Measurements from ENCODE around the gene CST1.
"Not testable (repeated sequence)": the region's sequence is repeated elsewhere in the genome, so short reads cannot be mapped to it uniquely, and the experiment has no call there.

Gene CST1, protein sequence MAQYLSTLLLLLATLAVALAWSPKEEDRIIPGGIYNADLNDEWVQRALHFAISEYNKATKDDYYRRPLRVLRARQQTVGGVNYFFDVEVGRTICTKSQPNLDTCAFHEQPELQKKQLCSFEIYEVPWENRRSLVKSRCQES

DNA sequence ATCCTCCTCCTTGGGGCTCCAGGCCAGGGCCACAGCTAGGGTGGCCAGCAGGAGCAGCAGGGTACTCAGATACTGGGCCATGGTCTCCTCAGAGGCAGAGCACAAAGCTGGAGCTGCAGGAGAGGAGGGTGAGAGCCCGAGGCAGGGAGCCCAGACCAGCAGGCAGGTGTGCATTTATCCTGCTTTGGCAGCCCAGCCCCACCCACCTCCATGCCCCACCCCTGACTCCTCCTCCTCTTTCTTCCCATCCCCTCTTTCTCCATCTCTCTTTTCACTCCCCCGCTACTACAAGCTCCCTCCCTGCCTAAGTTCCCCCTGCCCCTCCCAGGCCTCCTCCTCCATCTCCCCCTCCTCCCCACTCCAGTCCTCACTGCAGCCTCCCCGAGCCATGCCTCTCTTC is at the start of gene CST1:
Gene CST1 (minus strand): TSS at position 150 of the 400 bp plus-strand sequence. CDS start 69 bp downstream, at position 81.
- not testable (repeated sequence) for DNase-seq

DNA sequence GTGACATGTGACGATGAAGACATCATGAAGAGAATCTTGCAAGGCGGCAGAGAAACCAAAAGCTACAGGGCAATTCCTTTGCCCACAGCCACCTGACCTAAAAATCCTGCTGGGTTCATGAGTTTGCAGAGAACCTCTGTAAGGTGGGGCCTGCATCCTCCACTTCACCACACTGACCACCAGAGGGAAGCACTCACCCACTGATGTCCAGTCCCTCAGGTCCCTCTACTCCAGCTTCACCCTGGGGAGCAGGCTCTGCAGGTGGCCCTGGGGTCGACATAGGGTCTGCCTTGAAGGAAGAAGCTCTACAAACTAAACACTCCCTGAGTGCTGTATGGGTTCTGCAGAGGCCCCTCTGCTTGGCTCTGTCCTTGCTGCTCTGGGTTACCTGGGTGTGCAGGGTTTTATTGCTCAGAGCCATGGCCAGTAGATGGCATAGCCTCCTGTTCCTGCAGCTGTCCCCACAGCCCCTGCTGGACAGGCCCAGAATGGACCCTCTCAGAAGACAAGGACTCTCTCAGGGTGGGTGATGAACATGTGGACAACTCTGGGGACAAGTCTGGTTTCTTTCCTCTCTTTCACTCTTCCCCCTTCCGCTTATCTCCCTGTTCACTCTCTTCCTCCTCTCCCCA is 48.6 kb upstream of the CST1 start:
- DNase-seq: peak; percentile 46

DNA sequence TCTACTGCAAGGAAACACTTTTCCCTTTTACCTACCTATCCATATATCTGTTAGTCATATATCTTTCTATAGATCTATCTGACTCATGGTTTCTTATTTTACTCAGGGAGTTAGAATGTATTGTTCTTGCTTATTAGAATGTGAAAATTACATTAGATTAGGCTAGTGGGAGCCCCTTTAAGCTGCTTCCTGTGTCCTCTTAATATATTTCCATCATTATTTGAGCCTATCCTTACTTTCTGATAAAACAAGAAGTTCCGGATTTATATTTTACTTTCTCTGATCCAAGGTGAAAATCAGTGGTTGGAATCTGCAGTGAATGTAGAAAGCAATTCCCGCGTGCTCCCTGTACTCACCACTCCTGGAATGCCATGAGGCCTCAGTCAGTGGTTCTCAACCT is 44.8 kb upstream of the CST1 start:
- DNase-seq: no peak

DNA sequence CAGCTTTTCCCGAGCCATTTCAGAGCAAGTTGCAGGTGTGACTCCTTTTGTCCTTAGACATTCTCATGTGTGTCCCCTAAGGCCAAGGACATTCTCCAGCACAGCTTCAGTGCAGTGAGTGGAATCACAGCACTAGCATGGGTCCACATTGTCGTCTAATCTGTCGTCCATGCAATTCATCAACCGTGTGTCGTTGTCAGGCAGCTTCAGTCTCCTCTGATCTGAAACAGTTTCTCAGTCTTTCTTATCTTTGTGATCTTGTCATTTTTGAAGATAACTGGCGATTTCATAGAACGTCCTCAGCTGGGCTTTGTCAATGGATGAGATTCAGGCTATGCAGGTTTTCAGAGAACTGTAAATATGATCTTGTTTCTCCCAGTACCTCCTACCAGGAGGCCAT is 44.1 kb upstream of the CST1 start:
- no peak for DNase-seq

DNA sequence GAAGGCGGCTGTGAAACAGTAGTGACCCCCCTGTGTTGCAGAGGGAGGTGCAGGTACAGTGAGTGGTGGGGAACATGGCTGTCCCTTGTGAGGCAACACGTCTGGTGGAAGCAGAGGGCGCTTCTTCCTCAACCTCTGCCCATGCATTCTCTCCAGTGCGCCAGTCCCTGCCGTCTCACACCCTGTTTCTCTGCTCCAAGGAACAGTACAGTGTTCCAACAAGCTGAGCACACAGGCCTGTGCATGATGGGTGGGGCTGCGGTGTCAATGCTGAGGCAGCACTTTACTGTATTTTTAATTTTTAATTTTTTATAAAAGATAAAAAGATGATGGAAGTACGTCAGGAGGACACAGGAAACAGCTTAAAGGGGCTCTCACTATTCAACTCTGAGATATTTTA is 43.3 kb upstream of the CST1 start:
- DNase-seq: no peak

DNA sequence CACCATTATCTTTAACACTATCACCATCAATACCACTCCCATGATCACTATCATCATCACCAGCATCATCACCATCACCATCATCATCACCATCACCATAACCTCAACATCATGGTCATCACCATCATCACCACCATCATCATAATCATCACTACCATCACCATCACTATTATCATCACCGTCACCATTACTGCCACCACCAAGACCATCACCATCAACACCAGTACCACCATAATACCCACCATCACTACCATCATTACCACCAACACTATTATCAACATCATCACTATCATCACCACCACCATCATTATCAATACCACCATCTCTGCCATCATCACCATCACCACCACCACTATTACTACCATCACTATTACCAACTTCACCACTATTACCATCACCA is 32.7 kb upstream of the CST1 start:
- DNase-seq: no peak

DNA sequence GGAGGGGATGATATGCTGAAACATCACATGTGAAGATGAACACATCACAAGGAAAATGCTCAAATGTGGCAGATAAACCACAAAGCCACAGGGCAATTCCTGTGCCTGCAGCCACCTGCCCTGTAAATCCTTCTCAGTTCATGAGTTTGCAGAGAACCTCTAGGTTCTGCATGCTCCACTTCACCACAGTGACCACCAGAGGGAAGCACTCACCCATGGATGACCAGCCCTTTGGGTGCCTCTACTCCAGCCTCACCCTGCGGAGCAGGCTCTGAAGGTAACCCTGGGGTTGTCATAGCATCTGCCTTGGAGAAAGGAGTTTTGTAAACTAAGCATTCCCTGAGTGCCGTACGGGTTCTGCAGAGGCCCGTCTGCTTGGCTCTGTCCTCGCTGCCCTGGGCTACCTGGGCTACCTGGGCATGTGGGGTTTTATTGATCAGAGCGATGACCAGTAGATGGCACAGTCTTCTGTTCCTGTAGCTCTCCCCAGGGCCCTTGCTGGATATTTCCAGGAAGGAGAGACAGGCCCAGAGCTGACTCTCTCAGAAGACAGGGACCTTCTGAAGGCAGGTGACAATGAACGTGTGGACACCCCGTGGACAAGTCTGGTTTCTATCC is 31.7 kb upstream of the CST1 start:
- DNase-seq: peak; percentile 53

DNA sequence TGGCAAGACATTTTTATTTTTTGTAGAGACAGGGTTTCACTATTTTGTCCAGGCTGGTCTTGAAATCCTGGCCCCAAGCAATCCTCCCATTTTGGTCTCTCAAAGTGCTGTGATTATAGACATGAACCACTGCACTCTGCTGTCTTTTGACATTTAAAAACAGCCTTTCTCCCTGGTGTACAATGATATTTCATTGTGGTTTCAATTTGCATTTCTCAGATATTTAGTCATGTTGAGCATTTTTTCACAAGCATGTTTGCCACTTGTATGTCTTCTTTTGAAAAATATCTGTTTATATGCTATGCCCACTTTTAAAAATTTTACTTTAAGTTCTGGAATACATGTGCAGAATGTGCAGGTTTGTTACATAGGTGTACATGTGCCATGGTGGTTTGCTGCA is 27.9 kb upstream of the CST1 start:
- not testable (repeated sequence) for DNase-seq

DNA sequence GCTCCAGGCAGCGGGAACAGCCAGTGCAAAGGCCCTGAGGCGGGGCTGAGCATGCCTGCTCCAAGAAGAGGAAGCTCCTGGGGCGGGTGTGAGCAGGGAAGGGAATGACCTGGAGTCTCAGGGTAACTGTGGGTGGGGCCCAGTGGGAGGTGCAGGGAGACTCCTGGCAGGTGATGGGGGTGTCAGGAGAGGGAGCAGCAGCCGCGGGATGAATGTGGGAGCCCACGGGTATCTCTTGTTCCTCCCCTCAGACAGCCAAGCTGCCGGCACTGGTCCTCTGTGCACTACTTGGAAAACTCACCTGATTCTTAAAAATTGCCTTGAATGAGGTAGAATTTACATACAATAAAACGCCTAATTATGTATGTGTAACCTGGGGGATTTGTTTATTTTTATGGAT is 26.6 kb upstream of the CST1 start:
- DNase-seq: not testable (repeated sequence)

DNA sequence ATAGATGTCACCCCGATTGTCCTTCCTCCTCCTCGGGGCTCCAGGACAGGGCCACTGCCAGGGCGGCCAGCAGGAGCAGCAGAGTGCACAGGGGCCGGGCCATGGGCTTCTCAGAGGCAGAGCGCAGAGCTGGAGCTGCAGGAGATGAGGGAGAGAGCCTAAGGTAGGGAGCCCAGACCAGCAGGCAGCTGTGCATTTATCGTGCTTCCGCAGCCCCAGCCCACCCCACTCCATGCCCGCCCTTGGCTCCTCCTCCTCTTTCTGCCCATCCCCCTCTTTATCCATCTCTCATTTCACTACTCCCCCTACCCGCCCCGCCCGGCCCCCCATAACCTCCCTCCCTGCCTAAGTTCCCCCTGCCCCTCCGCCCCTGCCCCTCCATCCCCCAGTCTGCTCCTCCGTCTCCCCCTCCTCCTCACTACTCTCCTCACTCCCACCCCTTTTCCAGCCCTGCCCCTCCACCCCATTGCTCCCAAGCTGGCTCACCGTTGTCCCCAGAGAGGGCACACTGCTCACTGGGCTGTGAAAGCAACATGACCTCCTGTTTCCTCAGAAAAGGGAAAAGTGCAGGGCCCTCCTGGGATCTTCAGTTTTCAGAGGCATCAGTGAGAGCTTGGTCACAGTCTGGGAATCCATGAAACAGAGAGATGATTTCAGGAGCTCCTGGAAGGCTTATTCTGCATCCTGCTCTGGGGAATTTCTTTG is 25.5 kb upstream of the CST1 start:
- no peak for DNase-seq

DNA sequence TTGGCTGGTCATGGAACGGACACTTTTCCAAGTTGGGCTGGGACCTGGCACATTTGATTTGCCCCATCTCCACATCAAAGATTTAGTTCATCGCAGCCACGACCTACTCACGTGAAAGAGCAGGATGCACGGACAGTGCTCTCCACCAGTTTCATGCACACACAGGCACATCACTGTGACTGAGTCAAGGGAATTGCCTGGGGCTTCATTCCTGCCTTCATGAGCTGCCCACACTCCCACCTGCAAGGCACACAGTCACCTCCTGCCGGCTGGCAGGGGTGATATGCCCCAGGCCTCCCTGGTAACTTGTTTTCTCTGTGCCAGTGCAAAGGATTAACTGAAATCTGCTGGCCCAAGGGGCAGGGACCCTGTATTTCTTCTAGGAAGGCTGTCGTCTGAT is 23.3 kb upstream of the CST1 start:
- DNase-seq: no peak

DNA sequence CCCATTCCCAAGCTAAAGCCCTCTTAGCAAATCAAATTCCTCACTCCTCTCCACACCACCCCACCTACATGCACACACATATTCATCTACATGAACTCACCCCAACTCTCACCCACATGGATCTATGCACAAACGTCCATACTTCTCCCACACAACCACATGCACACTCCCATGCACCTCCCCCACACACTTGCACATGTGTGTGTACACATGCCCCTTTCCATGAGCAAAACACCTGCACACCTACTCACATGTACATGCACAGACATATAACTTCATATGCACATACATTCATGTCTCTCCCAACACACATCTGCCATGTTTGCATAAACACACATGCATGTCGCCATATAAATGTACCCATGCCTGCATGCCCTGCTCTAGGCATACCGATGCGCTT is 22.8 kb upstream of the CST1 start:
- no peak for DNase-seq

DNA sequence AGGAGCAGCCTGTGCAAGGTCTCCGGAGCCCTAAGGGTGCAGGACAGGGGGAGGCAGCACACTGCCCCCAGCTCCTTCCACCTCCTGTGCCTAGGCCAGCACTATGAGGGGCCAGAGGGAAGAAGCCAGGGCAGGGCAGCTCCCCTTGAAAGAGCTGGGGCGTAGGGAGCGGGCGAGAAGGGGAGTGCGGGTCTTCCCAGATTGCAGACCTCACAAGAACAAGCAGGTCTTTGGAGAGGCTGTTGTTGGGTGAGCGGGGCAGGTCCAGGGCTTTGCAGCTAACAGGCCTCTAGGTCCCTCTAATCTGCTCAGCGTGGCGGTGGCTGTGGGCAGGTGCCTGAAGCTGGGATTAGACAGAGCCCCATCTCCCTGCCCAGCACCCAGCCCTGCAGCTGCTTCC is 22.4 kb upstream of the CST1 start:
- no peak for DNase-seq

DNA sequence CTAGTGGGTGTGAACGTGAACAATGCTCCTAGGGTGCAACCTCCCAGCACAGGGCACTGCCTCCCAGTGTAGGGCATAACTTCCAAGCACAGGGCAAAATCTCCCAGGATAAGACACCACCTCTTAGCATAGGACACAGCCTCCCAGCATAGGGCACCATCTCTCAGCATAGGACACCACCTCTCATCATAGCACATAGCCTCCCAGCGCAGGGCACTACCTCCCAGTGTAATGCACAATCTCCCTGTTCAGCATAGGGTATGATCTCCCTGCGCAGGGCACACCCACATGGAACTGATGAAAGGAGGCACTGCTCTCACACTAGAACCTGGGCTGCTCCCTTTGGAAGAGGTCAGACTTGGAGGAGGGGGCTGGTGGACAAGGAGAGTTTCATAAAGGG is 21.3 kb upstream of the CST1 start:
- DNase-seq: no peak

DNA sequence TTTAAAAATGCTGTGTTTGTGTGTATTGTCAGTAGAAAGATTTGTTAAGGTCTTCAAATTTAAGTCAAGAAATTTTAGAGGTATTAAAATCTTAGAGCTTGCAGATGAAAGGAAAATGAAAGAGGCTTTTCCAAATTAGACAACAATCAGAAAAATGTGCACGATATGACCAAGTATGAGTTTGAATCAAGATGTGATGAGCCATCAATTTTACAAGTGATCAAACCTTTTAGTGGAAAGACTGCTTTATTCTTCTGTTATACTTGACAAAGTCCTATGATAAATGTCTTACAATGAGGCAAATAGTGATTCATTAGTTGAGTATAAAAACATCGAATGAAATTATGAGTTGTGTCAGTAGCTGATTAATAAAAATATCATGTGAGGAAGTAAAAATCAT is 19.6 kb upstream of the CST1 start:
- no peak for DNase-seq

DNA sequence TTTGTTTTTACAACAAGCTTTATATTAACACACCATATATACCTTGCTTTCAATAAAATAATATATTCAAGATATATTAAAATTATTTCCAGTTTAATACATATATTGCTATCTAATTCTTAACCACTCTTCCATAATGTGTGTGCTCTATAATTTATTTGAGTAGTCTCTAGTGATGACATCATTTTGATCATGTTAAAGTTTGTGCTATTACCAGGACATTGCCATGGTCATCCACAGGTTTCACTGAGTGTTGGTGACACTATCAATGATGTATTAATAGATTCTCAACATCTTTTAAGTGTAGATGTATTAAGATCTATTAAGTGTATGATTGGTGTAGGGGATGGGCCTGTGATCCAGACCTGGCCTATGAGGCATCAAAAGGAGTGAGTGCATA is 17.8 kb upstream of the CST1 start:
- not testable (repeated sequence) for DNase-seq

DNA sequence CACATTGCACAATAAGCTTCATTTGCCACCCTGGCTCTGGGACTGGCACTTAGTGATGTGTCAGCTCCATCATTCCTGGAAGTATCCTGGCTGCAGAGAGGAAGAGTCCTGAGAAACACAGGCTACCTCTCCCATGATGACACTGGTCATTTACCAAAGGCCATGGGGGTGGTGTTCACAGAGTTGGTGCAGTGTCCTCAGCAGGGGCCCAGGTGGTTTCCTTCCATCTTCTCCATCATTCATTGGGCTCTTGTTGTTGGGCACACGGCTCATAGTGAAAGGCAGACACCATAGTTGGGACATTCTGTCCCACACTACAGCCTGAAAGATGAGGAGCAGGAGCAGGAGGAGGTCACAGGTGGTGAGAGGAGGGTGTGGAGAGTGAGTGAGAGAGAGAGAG is 15.8 kb upstream of the CST1 start:
- no peak for DNase-seq

DNA sequence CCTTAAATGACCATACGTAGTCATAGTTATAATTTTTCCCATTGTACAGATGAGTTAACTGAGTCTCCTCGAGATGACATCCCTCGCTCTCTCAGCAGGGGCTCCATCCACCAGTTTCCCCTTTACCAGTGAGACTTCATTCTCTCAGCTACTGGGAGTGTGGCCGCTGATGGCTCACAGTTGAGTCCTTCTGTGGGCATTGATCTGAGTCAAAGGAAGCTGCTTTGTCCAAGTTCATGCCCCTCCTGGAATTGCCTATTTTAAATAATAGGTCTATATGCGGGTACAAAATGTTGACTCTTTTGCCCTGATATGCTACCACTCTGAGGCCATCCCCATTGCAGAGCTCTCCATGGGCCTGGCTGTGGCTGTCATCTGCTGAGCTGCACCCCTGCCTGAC is 14.8 kb upstream of the CST1 start:
- no peak for DNase-seq

DNA sequence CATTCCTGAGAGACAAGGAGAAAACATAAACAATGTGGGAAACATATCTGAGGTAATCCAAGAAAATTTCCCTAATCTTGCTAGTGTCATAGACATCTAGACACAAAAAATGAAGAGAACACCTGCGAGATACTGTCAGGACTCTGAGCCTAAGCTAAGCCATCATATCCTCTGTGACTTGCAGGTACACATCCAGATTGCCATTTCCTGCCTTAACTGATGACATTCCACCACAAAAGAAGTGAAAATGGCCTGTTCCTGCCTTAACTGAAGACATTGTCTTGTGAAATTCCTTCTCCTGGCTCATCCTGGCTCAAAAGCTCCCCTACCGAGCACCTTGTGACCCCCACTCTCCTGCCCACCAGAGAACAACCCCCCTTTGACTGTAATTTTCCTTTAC is 13.9 kb upstream of the CST1 start:
- not testable (repeated sequence) for DNase-seq

DNA sequence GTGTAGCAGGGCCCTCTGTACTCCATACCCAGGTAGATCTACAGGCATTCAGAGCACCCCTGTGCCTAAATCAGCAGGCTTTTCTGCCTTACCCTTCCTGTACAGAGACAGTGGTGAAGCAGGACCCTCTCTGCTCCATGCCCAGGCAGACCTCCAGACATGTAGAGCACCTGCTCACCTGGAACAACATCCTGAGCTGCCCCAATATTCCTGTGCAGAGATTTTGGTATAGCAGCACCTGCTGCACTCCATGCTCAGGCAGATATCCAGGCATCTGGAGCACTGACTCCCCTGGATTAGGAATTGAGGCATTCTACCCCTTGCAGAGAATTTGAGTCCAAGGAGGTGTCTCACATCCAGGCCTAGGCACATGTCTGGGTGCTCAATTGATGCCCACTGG is 12.6 kb upstream of the CST1 start:
- no peak for DNase-seq

DNA sequence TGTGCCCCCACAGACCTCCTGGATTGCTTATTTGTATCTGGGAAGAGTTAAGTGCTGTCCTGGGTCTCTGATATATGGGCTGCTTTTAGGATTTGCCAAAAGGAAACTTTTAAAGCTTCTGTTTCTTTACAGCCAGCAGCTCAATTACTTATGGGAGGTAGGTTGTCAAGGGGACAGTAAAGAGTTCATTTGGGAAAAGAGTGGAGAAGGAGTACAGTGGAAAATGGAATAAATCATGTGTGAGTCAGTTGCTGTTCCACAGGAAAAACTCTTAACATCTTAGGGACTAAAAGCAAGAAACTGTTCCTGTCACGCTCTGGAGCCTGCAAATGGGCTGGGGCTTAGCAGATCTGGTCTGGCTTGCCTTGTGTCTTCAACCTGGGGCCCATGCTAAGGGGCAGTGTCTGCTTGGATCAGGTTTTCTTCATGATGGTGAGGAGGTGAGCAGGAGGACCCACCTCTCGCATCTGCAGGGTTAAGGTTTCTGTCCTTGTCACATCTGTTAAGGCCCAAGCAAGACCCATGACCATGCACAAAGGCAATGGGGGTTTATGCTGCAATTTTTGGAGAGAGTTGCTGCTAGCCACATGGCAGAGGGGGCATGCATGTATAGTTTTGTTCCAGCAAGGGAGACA is 8.7 kb upstream of the CST1 start:
- DNase-seq: no peak

DNA sequence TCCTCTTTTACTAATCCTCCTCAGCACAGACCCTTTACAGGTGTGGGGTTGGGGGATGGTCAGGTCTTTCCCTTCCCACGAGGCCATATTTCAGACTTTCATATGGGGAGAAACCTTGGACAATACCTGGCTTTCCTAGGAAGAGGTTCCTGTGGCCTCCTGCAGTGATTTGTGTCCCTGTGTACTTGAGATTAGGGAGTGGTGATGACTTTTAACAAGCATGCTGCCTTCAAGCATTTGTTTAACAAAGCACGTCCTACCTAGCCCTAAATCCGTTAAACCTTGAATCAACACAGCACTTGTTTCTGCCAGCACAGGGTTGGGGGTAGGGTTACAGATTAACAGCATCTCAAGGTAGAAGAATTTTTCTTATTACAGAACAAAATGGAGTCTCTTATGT is 6.1 kb upstream of the CST1 start:
- not testable (repeated sequence) for DNase-seq

DNA sequence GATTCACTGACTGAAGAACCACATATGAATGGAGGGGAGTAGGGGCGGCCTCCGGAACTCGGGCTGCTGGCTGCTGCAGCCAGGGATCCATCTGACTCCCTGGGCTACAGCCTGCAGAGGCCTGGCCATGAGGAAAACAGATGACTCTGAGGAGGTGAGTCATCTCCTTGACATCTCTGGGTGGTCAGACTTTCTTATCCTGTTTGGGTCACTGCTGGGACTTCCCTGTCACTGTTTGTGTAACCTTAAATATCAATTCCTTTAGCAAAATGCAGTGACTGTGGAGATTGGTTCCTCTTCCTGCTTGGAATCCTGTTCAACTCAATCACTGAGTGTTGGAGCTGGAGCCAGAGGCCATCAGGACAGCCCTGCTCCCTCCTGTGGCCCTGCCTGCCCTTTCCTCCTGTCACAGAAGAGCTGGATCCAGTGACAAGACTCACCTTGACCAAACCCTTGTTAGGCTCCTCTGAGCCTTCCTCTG is 4.4 kb upstream of the CST1 start:
- DNase-seq: not testable (repeated sequence)

DNA sequence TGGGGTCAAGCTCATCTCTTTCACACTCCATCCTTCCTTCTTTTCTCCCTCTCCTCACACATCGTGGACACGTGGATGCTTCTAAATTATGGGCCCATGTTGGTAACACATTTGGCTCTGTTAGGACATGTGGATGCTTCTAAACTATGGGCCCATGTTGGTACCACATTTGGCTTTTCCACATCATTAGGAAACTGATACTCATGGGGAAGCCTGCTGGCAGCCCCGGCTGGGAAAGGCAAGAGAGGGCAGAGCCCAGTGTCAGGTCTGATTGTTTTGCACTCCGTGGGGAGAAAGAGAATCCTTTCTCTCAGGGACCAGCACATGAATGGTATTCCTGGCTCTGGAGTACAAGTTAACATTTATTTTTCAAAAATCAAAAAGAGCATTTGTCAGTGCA is 4.0 kb upstream of the CST1 start:
- no peak for DNase-seq
